AG09309 (cell line): ENCODE data around the gene TRIM38.

ENCODE experiments used
- DNase-seq: peaks from one replicate; pipeline ENCODE4 v3.0.0-alpha.2; 2010; ENCODE audit warnings: low read depth
- H3K4me3 ChIP-seq: 2 replicates; pipeline ENCODE4 v1.5.1; 2011; ENCODE audit warnings: mild to moderate bottlenecking, low read depth, low read length, moderate library complexity; ENCODE audit not compliant: control insufficient read depth
- TF ChIP-seq, protein P1 (sequence below): IDR thresholded peaks from 2 replicates; pipeline ENCODE4 v1.5.1; 2011; ENCODE audit warnings: mild to moderate bottlenecking, low read depth, low read length, inconsistent platforms; ENCODE audit not compliant: insufficient read depth, control insufficient read depth; ENCODE audit errors: missing control alignments

Gene TRIM38

DNA sequence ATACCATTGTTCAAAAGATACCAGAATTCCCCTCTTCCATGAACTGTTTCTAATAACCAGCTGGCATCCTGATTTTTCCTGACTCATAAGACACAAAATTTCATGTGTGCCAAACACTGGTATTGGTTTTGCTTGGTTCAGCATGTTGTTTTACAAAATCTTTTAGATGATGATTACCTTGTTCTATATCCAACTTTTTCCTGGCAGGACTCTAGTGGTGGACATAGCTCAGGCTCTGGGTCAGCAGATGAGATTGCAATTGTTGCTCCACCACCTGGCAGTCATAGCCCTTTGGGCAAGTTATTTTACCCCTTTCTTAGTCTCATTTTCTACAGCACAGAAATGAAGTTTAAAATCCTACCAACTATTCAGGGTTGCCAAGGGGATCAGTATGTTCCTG lies 6.2 kb downstream of the TRIM38 start:
- peak; percentile 4 for DNase-seq
- TF ChIP-seq, protein P1, sequence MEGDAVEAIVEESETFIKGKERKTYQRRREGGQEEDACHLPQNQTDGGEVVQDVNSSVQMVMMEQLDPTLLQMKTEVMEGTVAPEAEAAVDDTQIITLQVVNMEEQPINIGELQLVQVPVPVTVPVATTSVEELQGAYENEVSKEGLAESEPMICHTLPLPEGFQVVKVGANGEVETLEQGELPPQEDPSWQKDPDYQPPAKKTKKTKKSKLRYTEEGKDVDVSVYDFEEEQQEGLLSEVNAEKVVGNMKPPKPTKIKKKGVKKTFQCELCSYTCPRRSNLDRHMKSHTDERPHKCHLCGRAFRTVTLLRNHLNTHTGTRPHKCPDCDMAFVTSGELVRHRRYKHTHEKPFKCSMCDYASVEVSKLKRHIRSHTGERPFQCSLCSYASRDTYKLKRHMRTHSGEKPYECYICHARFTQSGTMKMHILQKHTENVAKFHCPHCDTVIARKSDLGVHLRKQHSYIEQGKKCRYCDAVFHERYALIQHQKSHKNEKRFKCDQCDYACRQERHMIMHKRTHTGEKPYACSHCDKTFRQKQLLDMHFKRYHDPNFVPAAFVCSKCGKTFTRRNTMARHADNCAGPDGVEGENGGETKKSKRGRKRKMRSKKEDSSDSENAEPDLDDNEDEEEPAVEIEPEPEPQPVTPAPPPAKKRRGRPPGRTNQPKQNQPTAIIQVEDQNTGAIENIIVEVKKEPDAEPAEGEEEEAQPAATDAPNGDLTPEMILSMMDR = no peak
- H3K4me3 ChIP-seq = no peak overlapping the region

GRCh38 chr6:25971187-25971821 lies 8.7 kb downstream of the TRIM38 start:
- no peak overlapping the region for H3K4me3 ChIP-seq
- TF ChIP-seq, protein P1 = no peak
- DNase-seq = peak; percentile 87

- H3K4me3 ChIP-seq = no peak overlapping the region
Measured at GRCh38 chr6:25972128-25972527, 9.5 kb downstream of the TRIM38 start.

DNA sequence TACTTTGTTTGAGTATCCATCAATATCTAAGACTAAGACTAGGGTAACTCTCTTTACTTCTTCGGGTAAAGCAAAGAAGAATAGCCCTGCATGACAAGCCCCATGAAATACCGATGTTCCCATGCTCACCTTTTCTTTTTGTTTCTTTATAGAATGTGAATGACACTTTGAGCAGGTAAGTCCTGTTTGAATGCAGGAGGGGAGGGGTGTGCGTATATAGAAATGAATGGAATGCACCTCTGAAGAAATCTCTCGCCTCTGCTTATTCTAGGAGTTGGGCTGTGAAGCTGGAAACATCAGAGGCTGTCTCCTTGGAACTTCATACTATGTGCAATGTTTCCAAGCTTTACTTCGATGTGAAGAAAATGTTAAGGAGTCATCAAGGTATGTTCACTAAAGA lies 10.3 kb downstream of the TRIM38 start:
- TF ChIP-seq, protein P1 = no peak
- H3K4me3 ChIP-seq = no peak overlapping the region
- DNase-seq = no peak

More at GRCh38 chr6:25972128-25972527, 9.5 kb downstream of the TRIM38 start:
- no peak for DNase-seq
- TF ChIP-seq, protein P1 = no peak

DNA sequence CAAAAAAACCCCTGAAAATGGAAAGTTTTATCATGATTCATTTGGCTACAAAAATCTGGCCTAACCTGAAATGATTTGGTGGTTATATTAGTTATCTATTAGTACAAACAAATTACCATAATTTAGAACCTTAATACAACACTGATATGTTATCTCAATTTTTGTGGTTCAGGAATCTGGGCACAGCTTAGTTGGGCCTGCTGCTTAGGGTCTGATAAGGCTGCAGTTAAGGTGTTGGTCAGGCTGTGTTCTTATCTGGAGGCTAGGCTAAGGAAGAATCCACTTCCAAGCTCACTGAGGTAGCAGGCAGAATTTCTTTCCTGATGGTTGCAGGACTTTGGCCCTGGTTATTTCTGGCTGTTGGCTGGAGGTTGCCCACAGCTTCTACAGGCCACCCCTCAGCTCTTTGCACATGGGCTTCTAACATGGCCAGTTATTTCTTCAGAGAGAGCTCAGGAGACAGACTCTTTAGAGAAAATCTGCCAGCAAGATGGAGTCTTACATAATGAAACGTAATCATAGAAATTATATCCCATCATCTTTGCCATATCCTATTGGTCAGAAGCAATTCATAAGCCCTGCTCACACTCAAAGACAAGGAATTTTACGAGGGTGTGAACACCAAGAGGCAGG lies 11.4 kb downstream of the TRIM38 start:
- TF ChIP-seq, protein P1 = no peak
- no peak for DNase-seq
- H3K4me3 ChIP-seq = no peak overlapping the region

GRCh38 chr6:25975923-25976560 lies 13.4 kb downstream of the TRIM38 start:
- TF ChIP-seq, protein P1 = no peak
- H3K4me3 ChIP-seq = no peak overlapping the region
- DNase-seq = no peak
